ENCODE data around the gene CCDC92.

DNA sequence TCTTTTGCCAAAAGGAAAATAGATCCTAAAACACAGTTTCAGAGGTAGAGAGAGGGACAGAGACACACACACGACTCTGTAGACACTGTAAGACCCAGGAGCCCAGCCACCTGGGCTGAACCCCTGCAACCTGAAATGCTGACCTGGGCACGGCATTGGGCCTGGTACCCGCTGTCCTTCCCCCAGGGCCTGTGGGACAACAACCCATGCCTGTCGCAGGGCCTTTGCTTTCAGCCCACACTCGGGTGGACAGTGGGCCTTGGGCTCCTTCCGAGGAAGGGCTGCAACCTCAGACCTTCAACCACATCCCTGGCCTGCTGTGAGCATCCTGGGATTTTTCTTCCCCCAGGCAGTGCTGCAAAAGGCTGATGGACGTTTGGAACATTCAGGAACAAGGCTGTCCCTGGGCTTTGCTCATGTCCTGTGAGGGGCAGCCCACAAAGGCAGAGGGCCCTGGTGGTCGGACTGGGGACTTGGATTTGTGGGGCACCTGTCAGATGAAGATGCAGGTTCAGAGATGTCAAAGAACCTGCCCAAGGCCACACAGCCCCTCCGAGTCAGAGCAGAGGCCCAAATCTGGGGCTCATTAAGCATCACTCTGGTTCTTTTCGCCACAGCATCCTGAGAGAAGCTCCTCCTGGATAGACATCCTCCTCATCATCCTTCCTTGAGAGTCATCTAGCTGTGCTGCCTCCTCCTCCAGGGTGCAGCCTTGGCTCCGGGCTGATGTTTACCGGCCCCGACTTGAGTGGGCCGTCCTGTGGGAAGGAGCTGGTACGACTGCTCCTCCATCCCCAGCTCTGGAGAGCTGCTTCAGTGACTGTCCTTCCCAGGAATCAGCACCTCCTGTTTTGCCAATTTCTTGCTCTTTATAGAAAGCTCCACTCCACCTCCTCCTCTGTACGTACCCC is 32.7 kb downstream of the CCDC92 start:
- no peak for TF ChIP-seq PPARA (CRISPR knock-in tag; IDR thresholded peaks at IDR 0.05; ENCODE audit: borderline replicate concordance)
- no peak for TF ChIP-seq ARNTL (CRISPR knock-in tag; IDR thresholded peaks at IDR 0.05; ENCODE audit: borderline replicate concordance, low read depth)
- TF ChIP-seq, protein P1, sequence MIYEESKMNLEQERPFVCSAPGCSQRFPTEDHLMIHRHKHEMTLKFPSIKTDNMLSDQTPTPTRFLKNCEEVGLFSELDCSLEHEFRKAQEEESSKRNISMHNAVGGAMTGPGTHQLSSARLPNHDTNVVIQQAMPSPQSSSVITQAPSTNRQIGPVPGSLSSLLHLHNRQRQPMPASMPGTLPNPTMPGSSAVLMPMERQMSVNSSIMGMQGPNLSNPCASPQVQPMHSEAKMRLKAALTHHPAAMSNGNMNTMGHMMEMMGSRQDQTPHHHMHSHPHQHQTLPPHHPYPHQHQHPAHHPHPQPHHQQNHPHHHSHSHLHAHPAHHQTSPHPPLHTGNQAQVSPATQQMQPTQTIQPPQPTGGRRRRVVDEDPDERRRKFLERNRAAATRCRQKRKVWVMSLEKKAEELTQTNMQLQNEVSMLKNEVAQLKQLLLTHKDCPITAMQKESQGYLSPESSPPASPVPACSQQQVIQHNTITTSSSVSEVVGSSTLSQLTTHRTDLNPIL (CRISPR knock-in tag; IDR thresholded peaks at IDR 0.05; ENCODE audit: low read depth) = no peak
- no peak for TF ChIP-seq ZFP3 (CRISPR knock-in tag; IDR thresholded peaks at IDR 0.05)
- no peak for TF ChIP-seq SNAI2 (CRISPR knock-in tag; IDR thresholded peaks at IDR 0.05)
- TF ChIP-seq, protein P2, sequence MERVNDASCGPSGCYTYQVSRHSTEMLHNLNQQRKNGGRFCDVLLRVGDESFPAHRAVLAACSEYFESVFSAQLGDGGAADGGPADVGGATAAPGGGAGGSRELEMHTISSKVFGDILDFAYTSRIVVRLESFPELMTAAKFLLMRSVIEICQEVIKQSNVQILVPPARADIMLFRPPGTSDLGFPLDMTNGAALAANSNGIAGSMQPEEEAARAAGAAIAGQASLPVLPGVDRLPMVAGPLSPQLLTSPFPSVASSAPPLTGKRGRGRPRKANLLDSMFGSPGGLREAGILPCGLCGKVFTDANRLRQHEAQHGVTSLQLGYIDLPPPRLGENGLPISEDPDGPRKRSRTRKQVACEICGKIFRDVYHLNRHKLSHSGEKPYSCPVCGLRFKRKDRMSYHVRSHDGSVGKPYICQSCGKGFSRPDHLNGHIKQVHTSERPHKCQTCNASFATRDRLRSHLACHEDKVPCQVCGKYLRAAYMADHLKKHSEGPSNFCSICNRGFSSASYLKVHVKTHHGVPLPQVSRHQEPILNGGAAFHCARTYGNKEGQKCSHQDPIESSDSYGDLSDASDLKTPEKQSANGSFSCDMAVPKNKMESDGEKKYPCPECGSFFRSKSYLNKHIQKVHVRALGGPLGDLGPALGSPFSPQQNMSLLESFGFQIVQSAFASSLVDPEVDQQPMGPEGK (CRISPR knock-in tag; IDR thresholded peaks at IDR 0.05; ENCODE audit: borderline replicate concordance) = no peak
- no peak for TF ChIP-seq TCF4 (CRISPR knock-in tag; IDR thresholded peaks at IDR 0.05; ENCODE audit: borderline replicate concordance)
- TF ChIP-seq CSDC2 (CRISPR knock-in tag; IDR thresholded peaks at IDR 0.05) = no peak
